ENCODE results near the gene CBLB.

DNA sequence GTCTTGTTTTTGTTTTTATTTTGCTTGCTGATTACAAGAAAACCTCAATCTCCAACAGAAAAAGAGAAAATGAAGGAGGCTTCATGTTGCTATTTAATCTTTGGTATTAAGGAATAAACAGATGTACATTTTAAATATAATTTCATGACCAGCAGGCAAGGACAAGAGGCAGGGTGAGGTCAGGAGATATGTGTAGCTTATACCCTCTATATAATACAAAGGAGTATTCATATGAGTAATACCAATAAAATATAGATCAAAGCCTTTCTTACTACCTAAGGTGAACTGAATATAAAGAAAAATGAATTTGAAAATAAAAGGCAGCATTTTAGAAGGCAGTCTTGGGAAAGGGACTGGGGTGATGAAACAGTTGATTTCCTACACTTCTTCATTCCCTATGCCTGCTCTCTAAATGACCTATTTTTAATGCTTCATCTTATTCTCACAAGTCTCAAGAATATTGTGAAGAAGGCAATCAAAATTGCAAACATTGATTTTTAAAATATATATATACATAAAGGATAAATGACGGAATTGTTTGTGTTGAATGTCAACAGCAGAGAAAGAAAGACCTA, 8.6 kb upstream of the CBLB start:
- TF ChIP-seq CTCF (conservative IDR thresholded peaks at IDR 0.05; ENCODE audit: low read length) (no peak), EZH2phosphoT487 (IDR thresholded peaks at IDR 0.05; ENCODE audit: borderline replicate concordance, low read depth, low read length) (no peak)

All from OCI-LY7 (cell line).